NCI-H510A treated with DMSO at 0.1 percent for 48 hours (cell line): Measurements from ENCODE around the gene ANXA6.
"Not testable (repeated sequence)": the region's sequence is repeated elsewhere in the genome, so short reads cannot be mapped to it uniquely, and the experiment has no call there.

Experiments used
- DNase-seq: peaks from one replicate; lab custom pipeline; 2025; lab: John Stamatoyannopoulos, UW

ANXA6 gene

GRCh38 chr5:151157426-151158286 lies at the start of gene ANXA6:
Gene ANXA6, minus strand, starts transcription at chr5:151157779. Its CDS starts 9,878 bp downstream, at chr5:151147901.
- peak; percentile 16 for DNase-seq

GRCh38 chr5:151205411-151205810 lies 47.8 kb upstream of the ANXA6 start:
- no peak for DNase-seq

- DNase-seq: no peak
Measured at GRCh38 chr5:151204051-151204450, 46.5 kb upstream of the ANXA6 start.

- no peak for DNase-seq
Measured at GRCh38 chr5:151202381-151203139, 45.0 kb upstream of the ANXA6 start.

- no peak for DNase-seq
Measured at GRCh38 chr5:151200913-151201595, 43.5 kb upstream of the ANXA6 start.

GRCh38 chr5:151199581-151200185 lies 42.1 kb upstream of the ANXA6 start:
- DNase-seq: no peak

GRCh38 chr5:151198861-151199260 lies 41.3 kb upstream of the ANXA6 start:
- DNase-seq: no peak

- not testable (repeated sequence) for DNase-seq
Measured at GRCh38 chr5:151197291-151197600, 39.7 kb upstream of the ANXA6 start.

GRCh38 chr5:151196556-151197290 lies 39.1 kb upstream of the ANXA6 start:
- no peak for DNase-seq

- DNase-seq: no peak
Measured at GRCh38 chr5:151195622-151196021, 38.0 kb upstream of the ANXA6 start.

GRCh38 chr5:151192626-151193025 lies 35.0 kb upstream of the ANXA6 start:
- no peak for DNase-seq

- no peak for DNase-seq
Measured at GRCh38 chr5:151191661-151192060, 34.1 kb upstream of the ANXA6 start.

- no peak for DNase-seq
Measured at GRCh38 chr5:151189151-151189550, 31.6 kb upstream of the ANXA6 start.

GRCh38 chr5:151186538-151186937 lies 29.0 kb upstream of the ANXA6 start:
- DNase-seq: no peak

GRCh38 chr5:151186052-151186451 lies 28.5 kb upstream of the ANXA6 start:
- no peak for DNase-seq

- DNase-seq: no peak
Measured at GRCh38 chr5:151184316-151185042, 26.9 kb upstream of the ANXA6 start.

GRCh38 chr5:151183456-151184245 lies 26.1 kb upstream of the ANXA6 start:
- no peak for DNase-seq

GRCh38 chr5:151182976-151183375 lies 25.4 kb upstream of the ANXA6 start:
- DNase-seq: no peak

- no peak for DNase-seq
Measured at GRCh38 chr5:151182524-151182900, 24.9 kb upstream of the ANXA6 start.
